Activated T-helper 1 cell treated with Interleukin-2 at 50 U/mL for 16 hours (primary cell): Measurements from ENCODE around the gene TMEM259.

Experiments
- DNase-seq: peaks from one replicate; pipeline ENCODE4 v3.0.0-alpha.2; 2020; ENCODE audit warnings: low read depth

Gene TMEM259

GRCh38 chr19:1016647-1017114 lies 4.2 kb downstream of the TMEM259 start:
- DNase-seq = no peak

DNA sequence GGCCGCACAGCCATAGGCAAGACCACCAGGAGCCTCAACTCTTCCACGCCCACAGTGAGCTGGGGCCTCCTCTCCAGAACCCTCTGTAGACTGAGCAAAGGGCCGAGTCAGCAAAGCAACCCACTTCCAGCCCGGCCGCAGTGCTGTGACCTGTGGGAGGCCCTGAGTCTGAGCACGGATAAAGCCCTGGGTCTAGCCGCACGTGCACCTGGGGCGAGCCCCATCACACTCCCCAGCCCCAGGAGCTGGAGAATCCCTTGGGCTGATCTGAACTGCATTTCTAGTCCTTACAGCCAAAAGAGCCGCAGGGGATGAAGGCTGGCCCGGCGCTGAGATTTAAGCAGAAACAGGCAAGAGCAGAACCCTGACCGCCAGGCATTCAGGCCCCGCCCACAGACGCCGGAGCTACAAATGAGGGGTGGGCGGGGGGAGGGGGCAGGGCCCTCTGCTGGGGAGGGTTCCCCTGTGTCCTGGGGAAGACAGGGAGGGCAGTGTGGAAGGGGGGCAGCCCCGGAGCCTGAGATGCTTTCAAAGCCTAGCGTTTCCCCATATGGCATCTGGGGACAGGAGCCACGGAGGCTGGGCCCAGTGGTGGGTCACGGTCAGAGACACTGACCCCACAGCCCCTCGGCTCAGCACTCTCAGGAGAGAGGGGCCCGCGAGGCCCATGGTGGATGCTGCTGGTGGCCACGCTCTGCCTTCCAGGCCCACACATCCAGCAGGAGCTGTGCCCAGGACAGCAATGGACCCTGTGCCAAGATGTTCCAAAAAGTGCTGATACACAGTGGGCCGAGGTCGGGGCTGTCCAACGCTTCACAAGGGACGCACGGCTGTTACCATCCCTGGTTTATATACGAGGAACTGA lies 4.9 kb downstream of the TMEM259 start:
- DNase-seq = no peak

GRCh38 chr19:1015061-1015781 lies 5.7 kb downstream of the TMEM259 start:
- DNase-seq = no peak

GRCh38 chr19:1014161-1015060 lies 6.5 kb downstream of the TMEM259 start:
- DNase-seq = no peak

DNA sequence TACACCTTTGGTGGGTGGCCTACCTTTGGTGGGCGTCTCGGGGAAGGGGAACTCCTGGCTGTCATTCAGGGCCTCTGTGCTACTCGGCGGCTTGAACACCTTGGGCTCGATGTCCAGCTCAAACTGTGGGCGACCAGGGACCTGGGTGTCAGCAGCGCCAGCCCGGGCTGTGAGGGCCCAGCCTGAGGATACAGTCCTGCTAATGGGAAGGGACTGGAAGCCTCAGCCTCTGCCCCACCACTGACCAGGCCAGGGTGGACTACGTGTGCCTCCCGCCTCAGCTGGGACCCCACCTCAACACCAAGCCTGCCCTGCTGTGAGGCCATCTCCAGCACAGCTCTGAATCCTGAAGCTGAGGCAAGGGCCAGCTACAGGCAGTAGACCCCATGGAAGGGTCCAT lies 7.7 kb downstream of the TMEM259 start:
- DNase-seq = no peak

DNA sequence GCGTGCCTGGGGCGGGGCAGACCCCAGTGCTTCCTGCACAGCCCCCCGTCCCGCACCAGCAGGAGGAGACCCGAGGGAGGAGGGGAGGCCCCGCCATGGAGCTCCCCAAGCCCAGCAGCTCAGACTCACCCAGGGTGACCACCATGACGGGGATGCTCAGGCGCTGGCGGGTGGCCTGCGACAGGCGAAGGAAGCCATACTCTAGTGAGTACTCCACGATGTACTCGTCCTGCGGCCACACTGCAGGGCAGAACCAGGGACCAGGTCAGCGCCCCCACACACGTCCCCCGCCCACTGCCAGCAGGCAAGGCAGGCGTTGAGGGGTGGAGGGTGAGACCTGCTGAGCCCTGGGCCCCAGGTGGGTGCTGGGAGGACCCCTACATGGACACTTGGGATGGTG lies 8.6 kb downstream of the TMEM259 start:
- DNase-seq = no peak

DNA sequence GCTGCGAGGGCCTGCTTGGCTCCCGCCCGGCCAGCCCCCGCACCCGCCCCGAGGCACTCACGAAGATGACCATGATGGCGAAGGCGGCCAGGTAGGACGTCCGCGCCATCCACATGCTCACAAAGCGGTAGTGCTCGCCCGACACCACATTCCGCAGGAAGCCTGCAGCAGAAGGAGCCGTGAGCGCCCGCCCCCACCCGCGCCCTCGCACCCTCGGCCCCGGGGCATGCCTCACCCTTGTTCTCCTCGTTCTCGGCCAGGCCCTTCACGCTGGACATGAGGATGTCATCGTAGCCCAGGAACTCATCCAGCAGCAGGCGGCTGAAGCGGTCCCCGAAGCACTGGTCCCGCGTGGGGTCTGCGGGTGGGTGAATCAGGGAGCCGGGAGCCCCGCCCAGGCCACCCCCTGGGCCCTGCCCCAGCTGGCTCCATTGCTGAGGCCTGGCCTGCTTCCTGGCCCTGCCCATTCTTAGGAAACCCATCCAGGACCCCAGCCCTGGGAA lies 9.0 kb downstream of the TMEM259 start:
- no peak for DNase-seq

DNA sequence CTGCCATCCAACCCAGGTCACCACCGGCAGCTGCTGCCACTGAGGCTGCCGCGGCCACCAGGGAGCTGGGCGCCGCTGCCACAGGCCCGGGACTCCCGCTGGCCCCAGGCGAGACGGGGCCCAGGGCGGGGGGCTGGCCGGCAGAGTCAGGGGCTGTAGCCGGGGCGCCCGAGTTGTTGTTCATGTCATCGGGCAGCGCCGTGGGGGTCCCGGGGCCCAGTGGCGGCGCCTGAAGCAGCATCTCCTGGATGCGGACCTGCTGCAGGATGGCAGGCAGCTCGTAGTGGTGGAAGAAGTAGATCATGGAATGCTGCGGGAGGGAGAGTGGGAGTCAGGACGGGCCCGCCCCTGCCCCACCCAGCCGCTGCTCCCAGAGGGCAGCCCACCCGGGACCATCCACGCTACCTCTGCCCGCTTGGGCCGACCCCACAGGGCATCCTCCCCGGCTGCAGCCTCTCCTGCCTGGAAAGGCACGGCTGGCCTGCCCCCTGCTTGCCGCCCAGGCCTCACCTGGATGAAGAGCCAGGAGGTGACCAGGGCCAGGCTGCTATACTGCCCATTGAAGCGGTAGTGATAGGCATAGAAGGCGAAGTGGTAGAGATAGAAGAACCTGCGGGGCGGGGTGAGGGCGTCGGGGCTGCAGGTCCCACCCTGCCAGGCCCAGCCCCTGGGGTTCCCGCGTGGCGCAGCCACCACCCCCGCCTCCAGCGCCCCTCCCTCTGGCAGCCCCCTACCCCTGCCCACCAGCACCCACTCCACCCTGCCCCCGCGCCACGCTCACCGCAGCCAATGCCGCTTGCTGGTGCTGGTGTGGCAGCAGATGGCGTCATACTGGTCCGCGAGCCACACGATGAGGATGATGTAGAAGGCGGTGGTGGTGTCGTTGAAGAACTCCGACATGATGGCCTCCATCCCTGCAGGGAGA lies 10.1 kb downstream of the TMEM259 start:
- DNase-seq = no peak

GRCh38 chr19:1009981-1010538 lies 10.9 kb downstream of the TMEM259 start:
- no peak for DNase-seq

DNA sequence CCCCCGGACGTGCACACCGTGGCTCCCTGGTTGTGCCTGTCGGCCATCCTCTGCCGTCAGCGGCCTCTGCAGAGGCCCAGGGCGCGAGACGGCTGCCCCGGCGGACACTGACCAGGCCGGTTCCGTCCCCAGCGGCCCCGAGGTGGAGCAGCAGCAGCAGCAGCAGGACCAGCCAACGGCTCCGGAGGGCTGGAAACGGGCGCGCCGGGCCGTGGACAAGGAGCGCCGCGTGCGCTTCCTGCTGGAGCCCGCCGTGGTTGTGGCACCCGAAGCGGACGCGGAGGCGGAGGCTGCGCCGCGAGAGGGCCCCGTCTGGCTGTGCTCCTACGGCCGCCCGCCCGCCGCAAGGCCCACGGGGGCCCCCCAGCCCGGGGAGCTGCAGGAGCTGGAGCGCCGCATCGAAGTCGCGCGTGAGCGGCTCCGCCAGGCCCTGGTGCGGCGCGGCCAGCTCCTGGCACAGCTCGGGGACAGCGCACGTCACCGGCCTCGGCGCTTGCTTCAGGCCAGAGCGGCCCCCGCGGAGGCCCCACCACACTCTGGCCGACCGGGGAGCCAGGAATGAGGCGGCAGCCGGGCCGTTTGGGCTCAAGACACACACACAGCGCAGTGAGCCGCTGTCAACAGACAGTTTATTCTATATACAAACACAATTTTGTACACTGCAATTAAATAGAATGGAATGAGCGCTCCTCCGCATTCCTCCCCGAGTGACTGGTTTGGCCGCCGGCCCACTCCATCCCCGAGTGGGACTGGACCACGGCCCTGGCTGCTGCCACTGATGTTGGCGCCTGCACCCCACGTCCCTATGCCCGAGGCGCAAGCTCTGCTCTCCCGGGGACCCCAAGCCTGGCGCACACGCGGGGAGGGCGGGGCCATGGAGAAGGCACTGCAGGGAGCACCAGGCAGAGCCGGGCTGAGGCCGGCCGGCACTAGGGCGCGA lies 11.6 kb downstream of the TMEM259 start:
- DNase-seq = no peak

DNA sequence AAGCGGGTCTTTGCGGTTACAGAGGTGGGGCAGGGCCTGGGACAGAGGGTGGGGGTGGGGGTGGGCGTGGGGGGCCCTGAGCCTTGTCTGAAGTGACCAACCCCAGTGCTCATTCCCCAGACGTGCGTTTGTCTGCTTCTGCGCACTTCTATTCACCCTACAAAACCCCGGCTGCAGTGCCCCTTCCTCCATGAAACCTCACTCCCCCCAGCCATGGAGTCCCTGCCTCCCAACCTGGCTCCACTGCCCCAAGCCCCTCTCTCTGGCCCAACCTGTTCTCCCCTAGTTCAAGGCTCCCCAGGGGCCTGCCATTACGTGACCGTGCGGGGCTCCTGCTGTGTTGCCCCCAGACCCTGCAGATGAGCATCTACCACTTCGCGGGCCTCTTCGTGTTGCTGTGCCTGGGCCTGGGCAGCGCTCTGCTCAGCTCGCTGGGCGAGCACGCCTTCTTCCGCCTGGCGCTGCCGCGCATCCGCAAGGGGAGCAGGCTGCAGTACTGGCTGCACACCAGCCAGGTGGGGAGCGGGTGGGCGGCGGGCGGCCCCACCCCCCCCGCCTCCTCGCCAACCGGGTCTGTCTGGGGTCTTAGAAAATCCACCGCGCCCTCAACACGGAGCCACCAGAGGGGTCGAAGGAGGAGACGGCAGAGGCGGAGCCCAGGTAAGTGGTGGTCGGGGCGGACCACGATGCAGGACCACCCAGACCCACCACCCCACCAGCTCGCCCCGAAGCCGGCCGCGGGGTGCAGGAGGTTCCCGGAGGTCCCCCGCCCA lies 12.5 kb downstream of the TMEM259 start:
- DNase-seq = no peak

- DNase-seq = no peak
These were observed 13.3 kb downstream of the TMEM259 start for GRCh38 chr19:1007399-1008251.

GRCh38 chr19:1006711-1007398 lies 14.1 kb downstream of the TMEM259 start:
- DNase-seq = no peak

GRCh38 chr19:1004803-1005664 lies 15.9 kb downstream of the TMEM259 start:
- no peak for DNase-seq

DNA sequence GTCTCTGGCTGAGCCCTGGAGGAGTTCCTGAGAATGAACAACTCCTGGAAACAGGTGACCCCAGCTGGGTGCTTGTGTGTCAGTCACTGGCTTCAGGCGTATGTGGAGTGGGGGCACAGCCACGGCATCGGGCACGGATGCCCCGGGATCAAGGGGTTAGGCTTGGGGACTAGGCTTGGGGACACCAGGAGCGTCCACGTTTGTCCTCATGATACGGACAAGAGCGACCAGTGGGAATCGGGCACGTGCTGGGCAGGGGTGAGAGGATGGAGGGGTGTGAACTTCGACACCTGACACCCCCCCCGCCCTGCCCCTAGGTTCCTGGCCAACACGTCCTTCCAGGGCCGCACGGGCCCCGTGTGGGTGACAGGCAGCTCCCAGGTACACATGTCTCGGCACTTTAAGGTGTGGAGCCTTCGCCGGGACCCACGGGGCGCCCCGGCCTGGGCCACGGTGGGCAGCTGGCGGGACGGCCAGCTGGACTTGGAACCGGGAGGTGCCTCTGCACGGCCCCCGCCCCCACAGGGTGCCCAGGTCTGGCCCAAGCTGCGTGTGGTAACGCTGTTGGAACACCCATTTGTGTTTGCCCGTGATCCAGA lies 16.6 kb downstream of the TMEM259 start:
- no peak for DNase-seq

DNA sequence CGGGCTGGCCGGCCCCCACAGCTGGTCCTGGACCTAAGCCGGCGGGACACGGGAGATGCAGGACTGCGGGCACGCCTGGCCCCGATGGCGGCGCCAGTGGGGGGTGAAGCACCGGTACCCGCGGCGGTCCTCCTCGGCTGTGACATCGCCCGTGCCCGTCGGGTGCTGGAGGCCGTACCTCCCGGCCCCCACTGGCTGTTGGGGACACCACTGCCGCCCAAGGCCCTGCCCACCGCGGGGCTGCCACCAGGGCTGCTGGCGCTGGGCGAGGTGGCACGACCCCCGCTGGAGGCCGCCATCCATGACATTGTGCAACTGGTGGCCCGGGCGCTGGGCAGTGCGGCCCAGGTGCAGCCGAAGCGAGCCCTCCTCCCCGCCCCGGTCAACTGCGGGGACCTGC lies 17.6 kb downstream of the TMEM259 start:
- DNase-seq = no peak
